Nephron progenitor cell (in vitro differentiated cells): ENCODE results near the gene MCTP1.

Experiments
- DNase-seq: peaks from one replicate; pipeline ENCODE4 v3.0.0; 2021
- H3K27ac Mint-ChIP-seq: 2 replicates; pipeline ENCODE4 v1.8.0; 2021; ENCODE audit warnings: mild to moderate bottlenecking, moderate library complexity, mixed read lengths
- H3K27me3 Mint-ChIP-seq: 2 replicates; pipeline ENCODE4 v1.8.0; 2021; ENCODE audit warnings: mild to moderate bottlenecking, low read depth, mixed read lengths; ENCODE audit not compliant: poor library complexity
- H3K36me3 Mint-ChIP-seq: 2 replicates; pipeline ENCODE4 v1.8.0; 2021; ENCODE audit warnings: low read depth, mixed read lengths
- H3K4me1 Mint-ChIP-seq: 2 replicates; pipeline ENCODE4 v1.8.0; 2021; ENCODE audit warnings: mixed read lengths
- H3K4me3 Mint-ChIP-seq: 2 replicates; pipeline ENCODE4 v1.8.0; 2021; ENCODE audit warnings: mild to moderate bottlenecking, moderate library complexity, mixed read lengths
- H3K9me3 Mint-ChIP-seq: 2 replicates; pipeline ENCODE4 v1.8.0; 2021; ENCODE audit warnings: mild to moderate bottlenecking, moderate library complexity, mixed read lengths
- CTCF ChIP-seq: fragments of 200-600 bp; sonication (generic); IDR thresholded peaks from 2 replicates; pipeline ENCODE4 v1.5.0; 2021; ENCODE audit warnings: antibody characterized with exemption

MCTP1 gene

DNA sequence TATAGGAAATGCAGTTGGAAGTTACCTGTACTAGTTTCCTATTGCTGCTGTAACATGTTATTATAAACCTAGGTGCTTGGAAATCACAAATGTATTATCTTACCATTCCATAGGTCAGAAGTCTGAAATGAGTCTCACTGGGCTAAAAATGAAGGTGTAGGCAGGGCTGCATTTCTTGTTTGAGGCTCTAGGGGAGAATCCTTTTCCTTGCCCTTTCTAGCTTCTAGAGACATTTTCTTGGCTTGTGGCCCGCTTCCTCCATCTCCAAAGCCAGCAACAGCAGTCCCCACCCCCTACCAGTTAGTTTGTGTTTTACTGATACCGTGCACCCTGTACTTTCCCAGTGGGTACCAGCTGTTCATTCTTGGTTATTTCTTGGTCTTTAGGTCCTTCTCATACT lies 513.2 kb downstream of the MCTP1 start:
- DNase-seq, result no peak
- TF ChIP-seq CTCF, result no peak
- Mint-ChIP-seq H3K4me3 (no peak overlapping the region), H3K9me3 (peaks cover 4% of the 10 kb centered on the region), H3K4me1 (peaks cover 6% of the 10 kb centered on the region), H3K36me3 (peaks cover 10% of the 10 kb centered on the region), H3K27ac (no peak overlapping the region), H3K27me3 (peaks cover 5% of the 10 kb centered on the region)

GRCh38 chr5:94769996-94770395 lies 514.9 kb downstream of the MCTP1 start:
- TF ChIP-seq CTCF, result no peak
- DNase-seq, result no peak
- peaks cover 10% of the 10 kb centered on the region for H3K36me3 Mint-ChIP-seq

DNA sequence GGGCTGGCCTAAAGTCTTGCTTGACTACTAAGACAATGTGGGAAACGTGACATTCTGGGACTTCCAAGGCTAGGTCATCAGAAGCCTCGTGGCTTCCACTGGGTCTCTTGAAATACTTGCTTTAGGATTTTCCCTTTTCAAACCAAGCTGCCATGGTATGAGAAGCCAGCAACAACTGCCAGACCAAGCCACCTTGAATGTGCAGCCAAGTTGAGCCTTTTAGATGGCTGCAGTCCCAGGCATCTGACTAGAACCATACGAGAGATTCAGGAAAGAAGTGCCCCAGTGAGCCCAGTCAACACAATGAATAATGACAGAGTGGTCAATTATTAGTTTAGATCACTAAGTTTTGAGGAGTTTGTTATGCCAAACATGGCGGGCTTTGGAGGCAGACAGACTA lies 523.1 kb downstream of the MCTP1 start:
- Mint-ChIP-seq H3K27ac (no peak overlapping the region), H3K36me3 (no peaks in the 10 kb centered on the region), H3K4me1 (no peaks in the 10 kb centered on the region), H3K9me3 (no peaks in the 10 kb centered on the region), H3K4me3 (no peak overlapping the region), H3K27me3 (peaks cover 10% of the 10 kb centered on the region)
- DNase-seq, result no peak
- no peak for TF ChIP-seq CTCF

More at GRCh38 chr5:94769996-94770395, 514.9 kb downstream of the MCTP1 start:
- Mint-ChIP-seq H3K4me3 (no peak overlapping the region), H3K27ac (no peak overlapping the region), H3K9me3 (peaks cover 4% of the 10 kb centered on the region), H3K4me1 (no peaks in the 10 kb centered on the region), H3K27me3 (peaks cover 11% of the 10 kb centered on the region)

DNA sequence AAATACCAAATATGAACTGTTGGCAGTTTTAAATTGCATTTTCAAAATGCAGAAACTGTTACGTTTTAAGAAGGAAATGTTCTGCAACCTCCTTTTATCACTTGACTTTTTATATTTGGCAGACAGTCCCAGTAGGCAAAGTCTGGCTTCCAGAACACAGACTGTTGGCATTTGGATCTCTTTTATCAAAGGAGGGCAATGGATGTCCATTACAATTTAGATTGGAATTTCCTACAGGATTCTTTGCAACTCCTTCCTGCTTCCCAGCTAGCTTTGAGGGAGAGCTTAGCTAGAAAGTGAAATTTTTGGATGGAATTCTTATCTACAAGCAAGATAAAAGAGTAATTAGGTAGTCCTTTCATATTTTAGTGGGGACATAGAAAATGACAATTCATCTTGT lies 523.8 kb downstream of the MCTP1 start:
- no peaks in the 10 kb centered on the region for H3K4me1 Mint-ChIP-seq
- DNase-seq, result no peak
- no peaks in the 10 kb centered on the region for H3K9me3 Mint-ChIP-seq
- TF ChIP-seq CTCF, result no peak
- H3K27ac Mint-ChIP-seq, result no peak overlapping the region
- no peaks in the 10 kb centered on the region for H3K36me3 Mint-ChIP-seq
- peaks cover 7% of the 10 kb centered on the region for H3K27me3 Mint-ChIP-seq
- no peak overlapping the region for H3K4me3 Mint-ChIP-seq

- TF ChIP-seq CTCF, result no peak
- Mint-ChIP-seq H3K27me3 (peaks cover 4% of the 10 kb centered on the region), H3K4me1 (no peaks in the 10 kb centered on the region), H3K27ac (no peak overlapping the region), H3K36me3 (no peaks in the 10 kb centered on the region), H3K4me3 (no peak overlapping the region), H3K9me3 (no peaks in the 10 kb centered on the region)
- DNase-seq, result no peak
These were observed 524.9 kb downstream of the MCTP1 start for GRCh38 chr5:94759961-94760360.

DNA sequence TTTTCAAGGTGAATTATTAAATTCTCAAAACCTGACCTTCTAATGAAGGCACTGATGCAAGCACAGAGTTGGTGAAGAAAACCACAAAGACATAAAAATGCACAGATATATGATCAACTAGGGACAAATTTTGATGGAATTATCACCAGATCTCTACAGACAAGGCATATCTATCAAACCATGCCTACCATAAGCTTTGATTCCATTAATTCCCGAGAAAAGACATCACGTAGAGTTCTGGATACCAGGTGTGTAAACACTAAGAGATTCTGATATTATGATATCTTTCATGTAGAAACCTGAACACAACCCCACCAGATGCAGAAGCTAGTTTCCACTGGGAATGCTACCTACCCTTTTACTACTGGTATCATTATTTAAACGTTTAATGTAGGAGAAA lies 525.9 kb downstream of the MCTP1 start:
- Mint-ChIP-seq H3K4me3 (no peak overlapping the region), H3K27ac (no peak overlapping the region), H3K27me3 (no peaks in the 10 kb centered on the region), H3K9me3 (no peaks in the 10 kb centered on the region), H3K4me1 (no peaks in the 10 kb centered on the region), H3K36me3 (no peaks in the 10 kb centered on the region)
- DNase-seq, result no peak
- TF ChIP-seq CTCF, result no peak
